GM12865 (cell line): ENCODE measurements around the gene SLC6A3.
A peak's percentile ranks its signal among the peaks of the same experiment; 100 is the strongest.

Source experiments
- DNase-seq: peaks from one replicate; pipeline ENCODE4 v3.0.0; 2010; ENCODE audit warnings: low read depth
- H3K4me3 ChIP-seq: 2 replicates; pipeline ENCODE4 v1.5.1; 2011; ENCODE audit warnings: mild to moderate bottlenecking, low read depth, low read length, control low read depth
- CTCF ChIP-seq: IDR thresholded peaks from 2 replicates; pipeline ENCODE4 v1.5.1; 2011; ENCODE audit warnings: low read length, control low read depth, low read depth, inconsistent platforms; ENCODE audit not compliant: insufficient read depth; ENCODE audit errors: missing control alignments

The SLC6A3 gene

GRCh38 chr5:1391691-1392090 is 53.5 kb downstream of the SLC6A3 start:
- no peak for TF ChIP-seq CTCF
- H3K4me3 ChIP-seq = no peak overlapping the region
- DNase-seq = no peak

- no peak overlapping the region for H3K4me3 ChIP-seq
Measured at GRCh38 chr5:1390861-1391600, 54.2 kb downstream of the SLC6A3 start.

GRCh38 chr5:1390333-1390732 is 54.9 kb downstream of the SLC6A3 start:
- no peak for TF ChIP-seq CTCF
- no peak for DNase-seq
- H3K4me3 ChIP-seq = no peak overlapping the region

More at GRCh38 chr5:1390861-1391600, 54.2 kb downstream of the SLC6A3 start:
- no peak for TF ChIP-seq CTCF
- DNase-seq = no peak

- no peak overlapping the region for H3K4me3 ChIP-seq
- DNase-seq = no peak
- TF ChIP-seq CTCF = no peak
Measured at GRCh38 chr5:1388383-1388967, 56.8 kb downstream of the SLC6A3 start.

GRCh38 chr5:1387876-1388275 is 57.4 kb downstream of the SLC6A3 start:
- no peak overlapping the region for H3K4me3 ChIP-seq
- TF ChIP-seq CTCF = no peak
- DNase-seq = no peak

GRCh38 chr5:1387059-1387755 is 58.0 kb downstream of the SLC6A3 start:
- TF ChIP-seq CTCF = no peak
- no peak overlapping the region for H3K4me3 ChIP-seq
- DNase-seq = no peak

GRCh38 chr5:1386274-1386717 is 58.9 kb downstream of the SLC6A3 start:
- no peak for TF ChIP-seq CTCF
- DNase-seq = peak; percentile 67

More at GRCh38 chr5:1386274-1386717, 58.9 kb downstream of the SLC6A3 start:
- H3K4me3 ChIP-seq = peak overlapping the region; percentile 66
